Anterior cingulate cortex (tissue), 58 donors: Measurements from ENCODE around the gene MMEL1.
"Not testable (repeated sequence)": the region's sequence is repeated elsewhere in the genome, so short reads cannot be mapped to it uniquely, and the experiment has no call there.

Experiments
- DNase-seq, 58 donors: peaks; one replicate each; lab custom pipeline; 2025; lab: John Stamatoyannopoulos, UW

Gene MMEL1

GRCh38 chr1:2632561-2633361, at the start of gene MMEL1:
MMEL1 (minus strand) TSS chr1:2633016; CDS start chr1:2629484, 3,532 bp downstream.
- DNase-seq = no peak

DNA sequence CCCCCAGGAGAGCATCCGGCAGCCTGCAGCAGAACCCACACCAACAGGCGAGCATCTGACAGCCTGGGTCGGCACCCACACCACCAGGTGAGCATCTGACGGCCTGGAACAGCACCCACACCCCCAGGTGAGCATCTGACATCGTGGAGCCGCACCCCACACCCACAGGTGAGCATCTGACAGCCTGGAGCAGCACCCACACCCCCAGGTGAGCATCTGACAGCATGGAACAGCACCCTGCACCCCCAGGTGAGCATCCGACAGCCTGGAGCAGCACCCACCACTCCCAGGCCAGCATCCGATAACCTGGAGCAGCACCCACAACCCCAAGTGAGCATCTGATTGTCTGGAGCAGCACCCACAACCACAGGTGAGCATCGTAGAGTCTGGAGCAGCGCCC, 43.9 kb upstream of the MMEL1 start:
- DNase-seq = not testable (repeated sequence)

DNA sequence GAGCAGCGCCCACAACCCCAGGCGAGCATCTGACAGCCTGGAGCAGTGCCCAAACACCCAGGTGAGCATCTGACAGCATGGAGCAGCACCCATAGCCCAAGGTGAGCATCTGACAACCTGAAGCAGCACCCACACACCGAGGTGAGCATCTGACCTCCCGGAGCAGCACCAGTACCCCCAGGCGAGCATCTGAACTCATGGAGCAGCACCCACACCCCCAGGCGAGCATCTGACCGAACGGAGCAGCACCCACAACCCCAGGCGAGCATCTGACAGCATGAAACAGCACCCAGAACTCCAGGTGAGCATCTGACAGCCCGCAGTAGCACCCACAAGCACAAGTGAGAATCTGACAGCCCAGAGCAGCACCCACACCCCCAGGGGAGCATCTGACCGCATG, 38.8 kb upstream of the MMEL1 start:
- DNase-seq = not testable (repeated sequence)

GRCh38 chr1:2659806-2660205, 27.0 kb upstream of the MMEL1 start:
- DNase-seq = not testable (repeated sequence)

- DNase-seq = not testable (repeated sequence)
Observed at GRCh38 chr1:2657909-2658308, 25.1 kb upstream of the MMEL1 start.

GRCh38 chr1:2657124-2657523, 24.3 kb upstream of the MMEL1 start:
- peak in 4 of 58 donors; percentile 33 to 62 (median 42) for DNase-seq

DNA sequence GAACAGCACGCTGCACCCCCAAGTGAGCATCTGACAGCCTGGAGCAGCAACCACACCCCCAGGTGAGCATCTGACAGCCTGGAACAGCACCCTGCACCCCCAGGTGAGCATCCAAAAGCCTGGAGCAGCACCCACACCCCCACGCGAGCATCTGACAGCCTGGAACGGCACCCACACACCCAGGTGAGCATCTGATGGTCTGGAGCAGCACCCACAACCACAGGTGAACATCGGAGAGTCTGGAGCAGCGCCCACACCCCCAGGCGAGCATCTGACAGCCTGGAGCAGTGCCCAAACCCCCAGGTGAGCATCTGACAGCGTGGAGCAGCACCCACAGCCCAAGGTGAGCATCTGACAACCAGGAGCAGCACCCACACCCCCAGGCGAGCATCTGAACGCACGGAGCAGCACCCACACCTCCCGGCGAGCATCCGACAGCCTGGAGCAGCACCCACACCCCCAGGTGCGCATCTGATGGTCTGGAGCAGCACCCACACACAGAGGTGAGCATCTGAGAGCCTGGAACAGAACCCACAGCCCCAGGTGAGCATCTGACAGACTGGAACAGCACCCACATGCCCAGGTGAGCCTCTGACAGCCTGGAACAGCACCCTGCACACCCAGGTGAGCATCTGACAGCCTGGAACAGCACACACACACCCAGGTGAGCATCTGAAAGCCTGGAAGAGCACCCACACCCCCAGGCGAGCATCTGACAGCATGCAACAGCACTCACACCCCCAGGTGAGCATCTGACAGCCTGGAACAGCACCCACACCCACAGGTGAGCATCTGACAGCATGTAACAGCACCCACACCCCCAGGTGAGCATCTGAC, 23.0 kb upstream of the MMEL1 start:
- peak in 5 of 58 donors; percentile 19 to 72 (median 36) for DNase-seq

GRCh38 chr1:2654443-2654948, 21.7 kb upstream of the MMEL1 start:
- not testable (repeated sequence) for DNase-seq

DNA sequence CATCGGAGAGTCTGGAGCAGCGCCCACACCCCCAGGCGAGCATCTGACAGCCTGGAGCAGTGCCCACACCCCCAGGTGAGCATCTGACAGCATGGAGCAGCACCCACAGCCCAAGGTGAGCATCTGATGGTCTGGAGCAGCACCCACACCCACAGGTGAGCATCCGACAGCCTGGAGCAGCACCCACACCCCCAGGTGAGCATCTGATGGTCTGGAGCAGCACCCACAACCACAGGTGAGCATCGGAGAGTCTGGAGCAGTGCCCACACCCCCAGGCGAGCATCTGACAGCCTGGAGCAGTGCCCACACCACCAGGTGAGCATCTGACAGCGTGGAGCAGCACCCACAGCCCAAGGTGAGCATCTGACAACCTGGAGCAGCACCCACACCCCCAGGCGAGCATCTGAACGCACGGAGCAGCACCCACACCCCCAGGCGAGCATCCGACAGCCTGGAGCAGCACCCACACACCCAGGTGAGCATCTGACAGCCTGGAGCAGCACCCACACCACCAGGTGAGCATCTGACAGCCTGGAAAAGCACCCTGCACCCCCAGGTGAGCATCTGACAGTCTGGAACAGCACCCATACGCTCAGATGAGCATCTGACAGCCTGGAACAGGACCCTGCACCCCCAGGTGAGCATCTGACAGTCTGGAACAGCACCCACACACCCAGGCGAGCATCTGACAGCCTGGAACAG, 21.1 kb upstream of the MMEL1 start:
- DNase-seq = peak in 23 of 58 donors; percentile 35 to 88 (median 56)

DNA sequence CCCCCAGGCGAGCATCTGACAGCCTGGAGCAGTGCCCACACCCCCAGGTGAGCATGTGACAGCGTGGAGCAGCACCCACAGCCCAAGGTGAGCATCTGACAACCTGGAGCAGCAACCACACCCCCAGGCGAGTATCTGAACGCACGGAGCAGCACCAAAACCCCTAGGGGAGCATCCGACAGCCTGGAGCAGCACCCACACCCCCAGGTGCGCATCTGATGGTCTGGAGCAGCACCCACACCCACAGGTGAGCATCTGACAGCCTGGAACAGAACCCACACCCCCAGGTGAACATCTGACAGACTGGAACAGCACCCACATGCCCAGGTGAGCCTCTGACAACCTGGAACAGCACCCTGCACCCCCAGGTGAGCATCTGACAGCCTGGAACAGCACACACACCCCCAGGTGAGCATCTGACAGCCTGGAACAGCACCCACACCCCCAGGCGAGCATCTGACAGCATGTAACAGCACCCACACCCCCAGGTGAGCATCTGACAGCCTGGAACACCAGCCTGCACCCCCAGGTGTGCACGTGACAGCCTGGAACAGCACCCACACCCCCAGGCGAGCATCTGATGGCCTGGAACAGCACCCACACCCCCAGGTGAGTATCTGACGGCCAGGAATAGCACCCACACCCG, 20.2 kb upstream of the MMEL1 start:
- peak in 4 of 58 donors; percentile 18 to 66 (median 28) for DNase-seq

- DNase-seq = peak in 7 of 58 donors; percentile 14 to 65 (median 37)
Observed at GRCh38 chr1:2652152-2652925, 19.5 kb upstream of the MMEL1 start.

DNA sequence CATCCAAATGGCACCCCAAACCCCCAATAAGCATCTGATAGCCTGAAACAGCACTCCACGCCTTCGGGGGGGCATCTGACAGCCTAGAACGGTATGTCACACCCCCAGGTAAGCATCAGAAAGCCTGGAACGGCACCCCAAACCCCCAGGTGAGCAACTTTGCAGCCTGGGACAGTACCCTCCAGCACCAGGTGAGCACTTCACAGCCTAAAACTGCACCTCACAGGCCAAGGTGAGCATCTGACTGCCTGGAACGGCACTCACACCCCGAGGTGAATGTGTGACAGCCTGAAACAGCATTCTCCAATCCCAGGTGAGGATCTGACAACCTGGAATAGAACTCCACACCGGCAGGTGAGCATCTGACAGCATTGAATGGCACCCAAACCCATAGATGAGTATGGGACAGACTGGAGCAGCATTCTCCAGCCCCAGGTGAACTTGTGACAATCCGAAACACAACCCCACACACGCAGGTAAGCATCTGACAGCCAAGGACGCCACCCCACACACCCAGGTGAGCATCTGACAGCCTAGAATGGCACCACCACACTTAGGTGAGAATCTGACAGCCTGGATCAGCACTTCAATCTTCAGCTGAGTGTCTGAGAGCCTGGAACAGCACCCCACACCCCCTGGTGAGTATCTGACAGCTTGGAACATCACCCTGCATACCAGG, 18.3 kb upstream of the MMEL1 start:
- DNase-seq = no peak

GRCh38 chr1:2646837-2647236, 14.0 kb upstream of the MMEL1 start:
- no peak for DNase-seq

GRCh38 chr1:2645776-2646175, 13.0 kb upstream of the MMEL1 start:
- DNase-seq = no peak

DNA sequence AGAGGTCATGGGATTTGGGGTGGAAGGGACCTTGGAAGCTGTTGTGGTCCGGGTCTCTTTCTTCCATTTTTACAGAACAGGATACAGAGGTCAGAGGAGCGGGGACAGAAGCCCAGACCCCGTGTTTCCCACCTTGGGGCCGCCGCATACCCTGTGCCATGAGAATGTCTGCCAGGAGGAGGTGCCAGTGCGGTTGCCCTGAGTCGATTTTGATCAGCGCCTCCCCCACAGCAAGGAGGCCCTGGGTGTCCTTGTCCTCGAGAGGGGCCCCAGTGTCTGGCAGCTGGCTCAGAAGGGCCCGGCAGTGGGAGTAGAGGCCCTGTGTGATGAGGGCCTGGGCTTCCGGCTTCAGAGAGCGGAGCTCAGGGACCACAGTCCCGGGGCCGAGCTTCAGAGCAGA, 12.3 kb upstream of the MMEL1 start:
- no peak for DNase-seq

- DNase-seq = no peak
Observed at GRCh38 chr1:2644591-2645101, 11.8 kb upstream of the MMEL1 start.

DNA sequence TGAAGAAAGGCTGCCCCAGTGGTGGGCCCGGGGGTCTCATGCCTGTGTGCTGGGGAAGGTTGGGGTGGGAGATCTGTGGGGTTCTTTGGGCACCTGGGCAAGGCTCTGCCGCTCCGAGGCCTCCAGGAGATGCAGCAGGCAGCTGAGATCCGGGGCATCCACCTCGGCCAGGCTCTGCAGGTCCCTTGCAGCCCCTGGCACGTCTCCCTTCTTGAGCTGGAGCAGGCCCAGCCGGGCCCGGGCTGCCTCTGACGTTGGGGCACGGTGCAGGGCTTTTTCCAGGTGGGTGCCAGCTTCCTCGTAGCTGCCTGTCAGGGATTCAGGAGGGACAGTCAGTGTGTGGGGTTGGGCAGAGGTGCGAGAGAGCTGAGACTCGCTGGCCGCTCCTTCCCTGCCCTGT, 11.4 kb upstream of the MMEL1 start:
- no peak for DNase-seq

- no peak for DNase-seq
Observed at GRCh38 chr1:2643414-2644077, 10.7 kb upstream of the MMEL1 start.
